NCI-H1105 (cell line): Measurements from ENCODE around the gene ARFIP2.
A peak's percentile ranks its signal among the peaks of the same experiment; 100 is the strongest.

Experiments
- DNase-seq: peaks from one replicate; lab custom pipeline; 2025; lab: John Stamatoyannopoulos, UW

The ARFIP2 gene

GRCh38 chr11:6442441-6442840 is 38.7 kb downstream of the ARFIP2 start:
- no peak for DNase-seq

- no peak for DNase-seq
Observed at GRCh38 chr11:6440906-6441358, 40.2 kb downstream of the ARFIP2 start, which contains the start of gene HPX. HPX (minus strand) TSS chr11:6440987; CDS start chr11:6440963, 24 bp downstream.

GRCh38 chr11:6438979-6439571 is 42.1 kb downstream of the ARFIP2 start:
- DNase-seq, result peak; percentile 62

GRCh38 chr11:6437993-6438392 is 43.1 kb downstream of the ARFIP2 start:
- DNase-seq, result no peak

GRCh38 chr11:6437423-6437822 is 43.7 kb downstream of the ARFIP2 start:
- no peak for DNase-seq

- DNase-seq, result no peak
Observed at GRCh38 chr11:6433998-6434660, 47.0 kb downstream of the ARFIP2 start.

GRCh38 chr11:6431861-6432260 is 49.3 kb downstream of the ARFIP2 start:
- DNase-seq, result no peak

- DNase-seq, result no peak
Observed at GRCh38 chr11:6427516-6427915, 53.6 kb downstream of the ARFIP2 start.
